SIG-M5 (cell line): ENCODE measurements around the gene SRGAP1.

Experiments used
- DNase-seq: peaks from one replicate; lab custom pipeline; 2025; lab: John Stamatoyannopoulos, UW

Gene SRGAP1

GRCh38 chr12:63907561-63907960, 63.1 kb downstream of the SRGAP1 start:
- DNase-seq: no peak

- no peak for DNase-seq
Observed at GRCh38 chr12:63909746-63910145, 65.2 kb downstream of the SRGAP1 start.

GRCh38 chr12:63911341-63911740, 66.8 kb downstream of the SRGAP1 start:
- DNase-seq: no peak

- no peak for DNase-seq
Observed at GRCh38 chr12:63912651-63913050, 68.2 kb downstream of the SRGAP1 start.

- DNase-seq: no peak
Observed at GRCh38 chr12:63913929-63914328, 69.4 kb downstream of the SRGAP1 start.

- no peak for DNase-seq
Observed at GRCh38 chr12:63915105-63915800, 70.8 kb downstream of the SRGAP1 start.

GRCh38 chr12:63916561-63917476, 72.3 kb downstream of the SRGAP1 start:
- DNase-seq: no peak

GRCh38 chr12:63917477-63917862, 73.0 kb downstream of the SRGAP1 start:
- no peak for DNase-seq

GRCh38 chr12:63917864-63918799, 73.6 kb downstream of the SRGAP1 start:
- DNase-seq: peak; percentile 61

GRCh38 chr12:63918800-63919300, 74.3 kb downstream of the SRGAP1 start:
- DNase-seq: no peak

- no peak for DNase-seq
Observed at GRCh38 chr12:63919756-63920155, 75.3 kb downstream of the SRGAP1 start.

GRCh38 chr12:63921157-63921556, 76.7 kb downstream of the SRGAP1 start:
- DNase-seq: no peak

GRCh38 chr12:63922474-63922873, 78.0 kb downstream of the SRGAP1 start:
- DNase-seq: no peak

GRCh38 chr12:63924781-63925180, 80.3 kb downstream of the SRGAP1 start:
- no peak for DNase-seq

- DNase-seq: no peak
Observed at GRCh38 chr12:63927511-63927910, 83.0 kb downstream of the SRGAP1 start.

GRCh38 chr12:63928305-63928704, 83.8 kb downstream of the SRGAP1 start:
- no peak for DNase-seq

- DNase-seq: no peak
Observed at GRCh38 chr12:63929426-63929825, 84.9 kb downstream of the SRGAP1 start.

- no peak for DNase-seq
Observed at GRCh38 chr12:63930971-63931370, 86.5 kb downstream of the SRGAP1 start.

GRCh38 chr12:63931703-63932102, 87.2 kb downstream of the SRGAP1 start:
- no peak for DNase-seq

- DNase-seq: no peak
Observed at GRCh38 chr12:63934936-63935335, 90.4 kb downstream of the SRGAP1 start.

GRCh38 chr12:63935361-63935760, 90.9 kb downstream of the SRGAP1 start:
- DNase-seq: no peak
